CD8-positive, alpha-beta memory T cell (primary cell): ENCODE data around the gene CMPK1. TPM values are rescaled to one million over a fixed set of nuclear protein-coding genes. Genes with fewer than 3 reads are reported as not detected.

ENCODE experiments used
- CTCF ChIA-PET: fragments of 350-600 bp; sonication (Branson Sonifier 250); formaldehyde crosslinking; loops from one replicate; lab custom pipeline; 2021; ENCODE audit warnings: antibody characterized with exemption; lab: Charles Lee
- POLR2A ChIA-PET: fragments of 350-600 bp; sonication (Branson Sonifier 250); formaldehyde crosslinking; loops from one replicate; lab custom pipeline; 2021; ENCODE audit warnings: antibody characterized with exemption; lab: Charles Lee
- DNase-seq, 5 donors: peaks; one replicate each; pipeline versions ENCODE4 v3.0.0 to v3.0.0-alpha.2; 2020 to 2022; ENCODE audit warnings: mixed read lengths in 1 of 5
- H3K27ac ChIP-seq: one replicate; pipeline ENCODE4 v1.7.0; 2013; ENCODE audit warnings: low read depth, mild to moderate bottlenecking, low read length, moderate library complexity
- H3K27me3 ChIP-seq: 2 replicates; pipeline ENCODE4 v1.7.0; 2013; ENCODE audit warnings: low read length, mild to moderate bottlenecking; ENCODE audit not compliant: insufficient read depth, poor library complexity, severe bottlenecking
- H3K36me3 ChIP-seq: 2 replicates; pipeline ENCODE4 v1.7.0; 2013; ENCODE audit warnings: mild to moderate bottlenecking, low read length, moderate library complexity; ENCODE audit not compliant: insufficient read depth
- H3K4me1 ChIP-seq: 2 replicates; pipeline ENCODE4 v1.7.0; 2013; ENCODE audit warnings: mild to moderate bottlenecking, low read length, moderate library complexity; ENCODE audit not compliant: insufficient read depth
- H3K4me3 ChIP-seq: 2 replicates; pipeline ENCODE4 v1.7.0; 2013; ENCODE audit warnings: mild to moderate bottlenecking, low read length
- H3K9me3 ChIP-seq: 2 replicates; pipeline ENCODE4 v1.7.0; 2013; ENCODE audit warnings: mild to moderate bottlenecking, low read length
- H3K27ac Mint-ChIP-seq, 8 donors: one replicate each; pipeline ENCODE4 v1.8.0; 2020 to 2021; ENCODE audit warnings: mixed read lengths in 8 of 8, mild to moderate bottlenecking in 6 of 8, inconsistent platforms in 3 of 8, moderate library complexity in 3 of 8
- H3K27me3 Mint-ChIP-seq, 2 donors: one replicate each; pipeline ENCODE4 v1.8.0; 2020 to 2021; ENCODE audit warnings: mixed read lengths in 2 of 2, mild to moderate bottlenecking in 1 of 2, moderate library complexity in 1 of 2
- H3K36me3 Mint-ChIP-seq, 3 donors: one replicate each; pipeline ENCODE4 v1.8.0; 2020 to 2021; ENCODE audit warnings: mixed read lengths in 3 of 3, inconsistent platforms in 1 of 3, mild to moderate bottlenecking in 1 of 3
- H3K4me1 Mint-ChIP-seq, 3 donors: one replicate each; pipeline ENCODE4 v1.8.0; 2020 to 2021; ENCODE audit warnings: mixed read lengths in 3 of 3, inconsistent platforms in 1 of 3, mild to moderate bottlenecking in 1 of 3
- H3K4me3 Mint-ChIP-seq, 7 donors: one replicate each; pipeline ENCODE4 v1.8.0; 2020 to 2021; ENCODE audit warnings: mixed read lengths in 7 of 7, mild to moderate bottlenecking in 6 of 7, moderate library complexity in 4 of 7, inconsistent platforms in 2 of 7
- H3K9me3 Mint-ChIP-seq, 5 donors: one replicate each; pipeline ENCODE4 v1.8.0; 2020 to 2022; ENCODE audit warnings: mixed read lengths in 5 of 5, mild to moderate bottlenecking in 3 of 5, moderate library complexity in 2 of 5, inconsistent platforms in 1 of 5
- polyA plus RNA-seq: library from polyadenylated mRNA; unstranded; fragments of 300-500 nt; fragmentation: Illumina TruSeq; gene quantifications from one replicate; pipeline ENCODE4 v1.2.3, GENCODE V29; 2021
- total RNA-seq, 2 experiments: library from RNA; stranded (reverse); gene quantifications; one replicate each; pipeline ENCODE4 v1.2.3, GENCODE V29; 2021

CMPK1 gene
- total and polyA plus RNA-seq, 3 experiments from 2014 or later: 128 to 187 (median 131) TPM

DNA sequence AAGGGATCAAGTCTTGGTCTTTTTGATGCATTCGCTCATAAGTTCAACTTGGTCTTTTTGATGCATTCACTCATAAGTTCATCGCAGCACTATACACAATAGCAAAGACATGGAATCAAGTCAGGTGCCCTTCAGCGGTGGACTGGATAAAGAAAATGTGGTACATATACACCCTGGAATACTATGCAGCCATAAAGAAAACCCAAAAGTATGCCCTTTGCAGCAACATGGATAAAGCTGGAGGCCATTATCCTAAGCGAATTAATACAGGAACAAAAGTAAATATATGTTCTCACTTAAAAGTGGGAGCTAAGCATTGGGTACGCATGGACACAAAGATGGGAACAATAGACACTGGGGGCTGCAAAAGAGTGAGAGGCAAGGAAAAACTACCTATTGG, 52.7 kb downstream of the CMPK1 start:
- Histone ChIP-seq H3K4me1 (no peaks in the 10 kb centered on the region), H3K36me3 (peaks cover 5% of the 10 kb centered on the region), H3K4me3 (no peak overlapping the region), H3K27me3 (no peaks in the 10 kb centered on the region), H3K9me3 (no peaks in the 10 kb centered on the region), H3K27ac (no peak overlapping the region)
- Mint-ChIP-seq H3K27me3 (peaks cover 0 to 3% of the 10 kb centered on the region in 2 donors), H3K36me3 (peaks cover 0 to 13% (median 2%) of the 10 kb centered on the region in 3 donors), H3K4me3 (no peak overlapping the region), H3K4me1 (peaks cover 0 to 4% (median 3%) of the 10 kb centered on the region in 3 donors), H3K27ac (no peak overlapping the region), H3K9me3 (no peaks in the 10 kb centered on the region)
- DNase-seq: no peak
- ChIA-PET CTCF (no interaction called here), POLR2A (no interaction called here)

DNA sequence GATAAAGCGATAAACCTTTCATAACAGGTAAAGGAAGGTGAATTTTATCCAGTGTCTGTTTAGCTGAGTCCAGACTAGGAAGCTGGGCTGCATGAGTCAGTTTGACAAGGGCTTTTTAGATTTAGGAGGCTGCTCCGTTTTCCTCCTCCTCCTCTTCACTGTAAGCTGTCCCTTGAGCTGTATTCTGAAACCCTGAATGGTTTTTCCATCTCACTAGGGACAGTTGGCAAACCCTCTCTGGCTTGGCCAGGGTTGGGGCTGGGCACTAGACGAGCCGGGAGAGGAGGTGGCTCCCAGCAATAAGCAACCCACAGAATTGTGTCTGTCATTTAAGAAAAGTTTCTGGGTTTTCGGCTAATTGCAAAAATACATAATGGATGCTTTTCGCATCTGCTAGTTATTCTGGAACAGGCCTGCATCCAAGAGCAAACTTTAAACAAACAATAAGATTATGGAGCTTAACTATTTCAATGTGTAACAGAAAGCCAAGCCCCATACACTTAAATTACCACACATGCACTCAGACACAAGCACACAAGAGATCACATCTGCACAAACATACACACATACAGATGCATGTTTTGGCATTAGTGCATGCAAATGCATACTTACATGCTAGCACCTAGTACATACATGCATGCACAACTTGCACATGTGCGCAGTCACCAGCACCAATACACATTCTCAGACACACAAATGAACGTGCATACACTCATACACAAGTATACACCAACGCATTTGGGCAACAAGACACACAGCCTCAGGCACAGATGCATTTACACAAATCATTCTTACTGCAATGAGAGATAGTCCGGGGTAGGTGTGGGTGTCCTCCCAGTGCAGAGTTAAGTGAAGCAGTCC, 54.7 kb downstream of the CMPK1 start:
- Mint-ChIP-seq H3K27ac (peak overlapping the region in 1 of 8 donors; percentile 49), H3K27me3 (peaks cover 0 to 3% of the 10 kb centered on the region in 2 donors), H3K4me1 (peaks cover 0 to 4% (median 3%) of the 10 kb centered on the region in 3 donors), H3K4me3 (no peak overlapping the region), H3K36me3 (peaks cover 0 to 4% (median 0%) of the 10 kb centered on the region in 3 donors), H3K9me3 (no peaks in the 10 kb centered on the region)
- H3K36me3 ChIP-seq: no peaks in the 10 kb centered on the region
- H3K27me3 ChIP-seq: no peaks in the 10 kb centered on the region
- no peak overlapping the region for H3K27ac ChIP-seq
- H3K4me1 ChIP-seq: no peaks in the 10 kb centered on the region
- no peaks in the 10 kb centered on the region for H3K9me3 ChIP-seq
- H3K4me3 ChIP-seq: no peak overlapping the region
- POLR2A ChIA-PET: no interaction called here
- DNase-seq: no peak
- CTCF ChIA-PET: interaction anchor here (0.9 to 2.7 kb wide), 5 partner anchors 49 to 338 kb away, joined by 3 to 9 read pairs (median 5); partner anchors contain the start of gene FOXD2

DNA sequence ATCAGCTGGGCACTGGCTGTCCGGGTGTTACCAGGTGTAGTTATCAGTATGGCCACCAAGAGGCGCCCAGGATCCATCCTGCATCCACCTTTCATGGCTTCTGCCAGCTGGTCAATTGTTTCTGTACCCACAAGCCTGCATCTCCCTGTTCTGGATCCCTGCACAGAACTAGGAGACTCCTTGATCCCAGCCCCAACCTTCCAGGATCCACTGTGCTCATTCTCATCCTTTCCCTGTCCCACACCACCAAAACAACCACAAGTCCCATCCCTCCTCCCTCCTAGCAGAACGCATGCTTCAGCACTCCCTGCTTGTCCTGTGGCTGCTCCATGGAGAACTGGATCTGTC, 55.3 kb downstream of the CMPK1 start:
- H3K9me3 Mint-ChIP-seq: no peaks in the 10 kb centered on the region
- Histone ChIP-seq H3K4me1 (no peaks in the 10 kb centered on the region), H3K4me3 (no peak overlapping the region), H3K27ac (no peak overlapping the region), H3K9me3 (no peaks in the 10 kb centered on the region), H3K27me3 (no peaks in the 10 kb centered on the region), H3K36me3 (no peaks in the 10 kb centered on the region)
- peaks cover 0 to 4% (median 3%) of the 10 kb centered on the region in 3 donors for H3K4me1 Mint-ChIP-seq
- ChIA-PET CTCF (interaction anchor here (0.9 to 2.7 kb wide), 5 partner anchors 47 to 337 kb away, joined by 3 to 9 read pairs (median 4); partner anchors contain the start of gene FOXD2), POLR2A (no interaction called here)
- H3K4me3 Mint-ChIP-seq: no peak overlapping the region
- DNase-seq: peak in 4 of 5 donors; percentile 1 to 7 (median 3)
- peaks cover 0 to 3% of the 10 kb centered on the region in 2 donors for H3K27me3 Mint-ChIP-seq
- peaks cover 0 to 2% (median 0%) of the 10 kb centered on the region in 3 donors for H3K36me3 Mint-ChIP-seq
- peak overlapping the region in 3 of 8 donors; percentile 49 to 63 (median 63) for H3K27ac Mint-ChIP-seq

DNA sequence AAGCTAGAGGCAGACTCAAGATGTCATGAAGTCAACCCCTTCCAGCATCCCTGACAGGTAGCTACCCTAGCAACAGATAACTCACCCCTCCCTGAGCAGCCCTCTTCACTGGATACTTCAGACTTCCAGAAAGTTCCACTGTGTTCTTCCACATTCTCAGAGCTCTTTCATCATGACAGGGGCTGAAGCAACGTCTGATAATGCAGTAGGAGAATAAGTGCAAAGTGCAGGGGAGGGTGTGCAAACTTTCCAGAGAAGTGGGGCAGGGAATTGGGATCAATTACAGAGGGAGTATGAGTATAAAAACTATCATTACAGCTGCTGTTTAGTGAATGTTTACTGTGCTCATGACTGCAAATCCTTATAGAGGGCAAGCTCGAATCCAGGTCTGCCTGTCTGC, 56.1 kb downstream of the CMPK1 start:
- Mint-ChIP-seq H3K4me1 (peaks cover 0 to 4% (median 3%) of the 10 kb centered on the region in 3 donors), H3K36me3 (no peaks in the 10 kb centered on the region), H3K27me3 (peaks cover 3 to 4% of the 10 kb centered on the region in 2 donors), H3K4me3 (no peak overlapping the region), H3K9me3 (no peaks in the 10 kb centered on the region), H3K27ac (no peak overlapping the region)
- Histone ChIP-seq H3K4me3 (no peak overlapping the region), H3K36me3 (no peaks in the 10 kb centered on the region), H3K4me1 (no peaks in the 10 kb centered on the region), H3K27ac (no peak overlapping the region), H3K27me3 (no peaks in the 10 kb centered on the region), H3K9me3 (no peaks in the 10 kb centered on the region)
- CTCF ChIA-PET: interaction anchor here (1.0 to 2.7 kb wide), 4 partner anchors 8 to 336 kb away, joined by 4 to 9 read pairs (median 6); no protein-coding TSS in a partner anchor
- no peak for DNase-seq
- POLR2A ChIA-PET: no interaction called here

DNA sequence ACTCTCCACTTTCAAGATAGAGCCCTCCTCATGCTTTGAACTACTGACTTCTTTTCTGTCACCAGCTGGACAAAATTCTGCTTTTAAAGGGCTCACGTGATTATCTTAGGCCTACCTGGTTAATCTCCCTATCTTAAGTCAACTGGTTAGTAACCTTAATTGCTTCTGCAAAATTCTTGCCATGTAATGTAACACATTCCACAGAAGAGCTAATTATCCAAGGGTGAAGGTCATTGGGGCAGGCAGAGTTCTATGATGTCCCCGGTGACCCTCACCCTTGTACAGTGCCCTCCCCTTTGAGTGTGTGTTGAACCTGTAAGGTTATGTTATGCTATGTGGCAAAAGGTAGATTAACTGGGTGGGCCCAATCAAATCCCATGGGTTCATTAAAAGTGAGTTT, 57.3 kb downstream of the CMPK1 start:
- H3K27me3 ChIP-seq: no peaks in the 10 kb centered on the region
- Mint-ChIP-seq H3K27ac (no peak overlapping the region), H3K4me3 (no peak overlapping the region), H3K27me3 (peaks cover 4 to 6% of the 10 kb centered on the region in 2 donors), H3K36me3 (no peaks in the 10 kb centered on the region), H3K4me1 (peaks cover 0 to 4% (median 3%) of the 10 kb centered on the region in 3 donors), H3K9me3 (no peaks in the 10 kb centered on the region)
- no peak for DNase-seq
- H3K4me3 ChIP-seq: no peak overlapping the region
- H3K36me3 ChIP-seq: no peaks in the 10 kb centered on the region
- H3K4me1 ChIP-seq: no peaks in the 10 kb centered on the region
- CTCF ChIA-PET: interaction anchor here (2.7 kb wide), 1 partner anchor 319 kb away, joined by 9 read pairs; no protein-coding TSS in a partner anchor
- POLR2A ChIA-PET: no interaction called here
- H3K9me3 ChIP-seq: no peaks in the 10 kb centered on the region
- H3K27ac ChIP-seq: no peak overlapping the region

DNA sequence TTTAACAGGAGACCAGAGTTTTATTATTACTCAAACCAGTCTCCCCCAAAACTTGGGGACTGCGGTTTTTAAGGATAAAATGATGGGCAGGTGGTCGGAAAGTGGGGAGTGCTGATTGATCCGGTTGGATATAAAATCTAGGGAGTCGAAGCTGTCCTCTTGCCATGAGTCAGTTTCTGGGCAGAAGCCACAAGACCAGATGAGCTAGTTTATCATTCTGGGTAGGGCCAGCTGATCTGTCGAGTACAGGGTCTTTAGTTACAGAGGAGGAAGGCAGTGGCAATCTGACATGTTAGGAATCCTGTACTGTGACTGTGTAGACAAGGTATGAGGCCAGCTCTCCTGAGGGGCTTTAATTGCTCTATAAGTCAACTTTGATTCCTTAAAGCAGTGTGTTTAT, 59.6 kb downstream of the CMPK1 start:
- no peaks in the 10 kb centered on the region for H3K9me3 ChIP-seq
- Mint-ChIP-seq H3K27ac (peak overlapping the region in 1 of 8 donors; percentile 20), H3K36me3 (no peaks in the 10 kb centered on the region), H3K4me3 (no peak overlapping the region), H3K9me3 (no peaks in the 10 kb centered on the region), H3K27me3 (peaks cover 9 to 11% of the 10 kb centered on the region in 2 donors), H3K4me1 (peaks cover 0 to 4% (median 3%) of the 10 kb centered on the region in 3 donors)
- H3K27ac ChIP-seq: no peak overlapping the region
- no peak overlapping the region for H3K4me3 ChIP-seq
- ChIA-PET POLR2A (no interaction called here), CTCF (interaction anchor here (1.1 kb wide), 1 partner anchor 25 kb away, joined by 3 read pairs; no protein-coding TSS in a partner anchor)
- H3K27me3 ChIP-seq: no peaks in the 10 kb centered on the region
- no peaks in the 10 kb centered on the region for H3K36me3 ChIP-seq
- DNase-seq: no peak
- no peaks in the 10 kb centered on the region for H3K4me1 ChIP-seq

DNA sequence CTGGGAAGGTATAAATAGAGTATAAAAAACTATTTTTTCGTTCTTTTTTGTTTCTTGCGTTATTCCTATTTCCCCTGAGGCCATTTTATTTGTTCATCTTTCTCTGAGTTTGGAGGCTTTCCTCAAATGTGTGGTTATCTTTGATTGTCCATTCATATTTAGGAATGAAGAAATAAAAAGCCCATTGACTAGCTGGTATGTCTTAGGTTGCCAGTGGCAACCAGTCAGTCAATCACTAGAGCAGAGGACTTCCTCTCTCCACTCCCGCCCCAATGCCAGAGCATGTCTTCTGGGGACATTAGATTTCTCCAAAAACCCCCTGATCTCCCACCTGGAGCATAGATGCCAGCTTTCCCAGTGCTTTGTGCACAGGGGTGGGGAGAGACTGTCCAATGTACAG, 61.8 kb downstream of the CMPK1 start:
- no peak overlapping the region for H3K4me3 ChIP-seq
- H3K9me3 ChIP-seq: no peaks in the 10 kb centered on the region
- Mint-ChIP-seq H3K36me3 (no peaks in the 10 kb centered on the region), H3K27me3 (peaks cover 11 to 23% of the 10 kb centered on the region in 2 donors), H3K4me1 (no peaks in the 10 kb centered on the region), H3K9me3 (no peaks in the 10 kb centered on the region), H3K27ac (no peak overlapping the region), H3K4me3 (no peak overlapping the region)
- H3K4me1 ChIP-seq: no peaks in the 10 kb centered on the region
- ChIA-PET CTCF (no interaction called here), POLR2A (no interaction called here)
- no peak for DNase-seq
- no peaks in the 10 kb centered on the region for H3K27me3 ChIP-seq
- H3K36me3 ChIP-seq: no peaks in the 10 kb centered on the region
- H3K27ac ChIP-seq: no peak overlapping the region

DNA sequence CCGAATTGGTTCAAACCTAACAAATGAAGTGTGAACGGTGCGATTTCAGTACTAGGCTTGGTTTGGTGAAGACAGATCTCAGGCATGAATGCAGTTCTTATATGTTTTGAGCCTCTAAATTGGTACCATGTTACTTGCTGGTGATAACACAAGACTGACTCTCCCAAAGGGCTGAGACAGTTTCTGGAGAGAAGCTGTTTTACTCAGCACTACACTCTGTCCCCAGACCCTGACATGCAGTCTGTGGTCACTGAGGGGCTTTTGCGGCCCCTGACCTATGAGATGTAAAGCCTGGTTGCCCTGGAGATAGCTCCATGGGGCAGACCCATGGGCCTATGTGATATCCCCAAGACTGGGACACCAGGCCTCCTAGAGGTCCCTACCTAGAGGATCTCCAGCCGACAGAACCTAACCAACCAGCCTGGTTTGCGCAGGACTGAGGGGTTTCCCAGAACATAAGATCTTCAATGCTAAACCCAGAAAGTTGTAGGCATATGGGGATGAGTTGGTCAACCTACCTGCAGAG, 63.1 kb downstream of the CMPK1 start:
- Histone ChIP-seq H3K9me3 (no peaks in the 10 kb centered on the region), H3K27me3 (no peaks in the 10 kb centered on the region), H3K36me3 (no peaks in the 10 kb centered on the region), H3K27ac (no peak overlapping the region), H3K4me1 (no peaks in the 10 kb centered on the region), H3K4me3 (no peak overlapping the region)
- ChIA-PET CTCF (no interaction called here), POLR2A (no interaction called here)
- peaks cover 12 to 33% of the 10 kb centered on the region in 2 donors for H3K27me3 Mint-ChIP-seq
- DNase-seq: no peak
- no peak overlapping the region for H3K27ac Mint-ChIP-seq
- no peaks in the 10 kb centered on the region for H3K36me3 Mint-ChIP-seq
- H3K4me3 Mint-ChIP-seq: no peak overlapping the region
- H3K4me1 Mint-ChIP-seq: no peaks in the 10 kb centered on the region
- no peaks in the 10 kb centered on the region for H3K9me3 Mint-ChIP-seq
